IPS-18c (cell line): ENCODE measurements around the gene CBR4.
"Not testable (repeated sequence)": the region's sequence is repeated elsewhere in the genome, so short reads cannot be mapped to it uniquely, and the experiment has no call there.

Experiments used
- H3K4me3 ChIP-seq: 2 replicates; pipeline ENCODE4 v1.7.0; 2013; ENCODE audit warnings: low read depth, mild to moderate bottlenecking, low read length, moderate library complexity; ENCODE audit not compliant: insufficient read depth
- H3K9me3 ChIP-seq: one replicate; pipeline ENCODE4 v1.6.1; 2013; ENCODE audit warnings: mild to moderate bottlenecking, low read length, moderate library complexity; ENCODE audit not compliant: control insufficient read depth, insufficient read depth

The CBR4 gene

DNA sequence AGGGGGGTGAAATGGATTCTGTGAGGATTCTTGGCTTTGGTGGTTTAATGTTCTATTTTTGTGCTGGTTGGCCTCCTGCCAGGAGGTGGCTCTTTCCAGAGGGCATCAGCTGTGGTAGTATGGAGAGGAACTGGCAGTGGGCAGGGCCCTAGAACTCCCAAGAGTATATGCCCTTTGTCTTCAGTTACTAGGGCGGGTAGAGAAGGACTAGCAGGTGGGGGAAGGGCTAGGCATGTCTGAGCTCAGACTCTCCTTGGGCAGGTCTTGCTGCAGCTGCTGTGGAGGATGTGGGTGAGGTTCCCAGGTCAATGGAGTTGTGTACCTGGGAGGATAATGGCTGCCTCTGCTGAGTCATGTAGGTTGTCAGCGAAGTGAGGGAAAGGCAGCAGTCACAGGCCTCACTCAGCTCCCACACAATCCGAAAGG is 57.2 kb downstream of the CBR4 start:
- not testable (repeated sequence) for H3K9me3 ChIP-seq, H3K4me3 ChIP-seq

DNA sequence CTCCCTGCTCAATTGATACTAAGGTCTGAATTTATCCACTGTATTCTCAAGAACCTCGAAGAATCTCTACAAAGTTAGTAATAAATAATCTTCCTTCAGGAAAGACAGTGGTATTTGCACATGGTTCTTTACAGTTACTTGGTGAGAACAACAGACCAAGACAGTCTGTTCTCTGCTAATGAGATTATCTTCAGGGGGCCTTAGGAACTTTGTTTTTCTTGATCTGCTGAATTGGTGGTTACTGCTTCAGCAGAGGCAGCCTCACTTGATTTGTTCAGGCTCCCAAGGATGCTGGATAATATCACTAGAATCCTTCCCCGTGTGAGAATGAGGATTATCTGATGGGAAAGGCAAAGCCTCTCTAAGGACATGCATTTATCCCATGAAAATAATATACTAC is 64.8 kb downstream of the CBR4 start:
- no peaks in the 10 kb centered on the region for H3K9me3 ChIP-seq
- no peak overlapping the region for H3K4me3 ChIP-seq

DNA sequence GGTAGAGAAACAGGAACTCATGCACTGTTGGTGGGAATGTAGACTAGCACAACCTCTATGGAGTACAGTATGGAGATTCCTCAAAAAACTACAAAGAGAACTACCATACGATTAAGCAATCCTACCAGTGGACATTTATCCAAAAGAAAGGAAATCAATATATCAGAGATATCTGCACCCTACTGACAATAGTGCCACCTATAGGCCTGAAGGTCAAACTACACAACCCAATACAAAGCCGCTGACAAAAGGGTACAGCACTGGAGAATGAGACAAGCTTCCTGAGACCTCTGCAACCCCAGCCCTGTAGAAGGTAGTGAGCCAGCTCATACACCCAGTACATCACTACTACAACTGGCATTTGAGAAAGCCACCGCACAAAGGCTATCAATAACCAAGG is 67.1 kb downstream of the CBR4 start:
- H3K4me3 ChIP-seq = no peak overlapping the region
- no peaks in the 10 kb centered on the region for H3K9me3 ChIP-seq
